Stimulated activated CD4-positive, alpha-beta T cell treated with anti-CD3 and anti-CD28 coated beads, Interleukin-1b, Interleukin-23, amount 100 ng/mL, for 4 hours (primary cell): Measurements from ENCODE around the gene EPHA8.

Source experiments
- DNase-seq, 2 donors: peaks; one replicate each; pipeline ENCODE4 v3.0.0-alpha.2; 2020; ENCODE audit warnings: low read depth in 2 of 2

EPHA8 gene

GRCh38 chr1:22645931-22646330 lies 82.6 kb downstream of the EPHA8 start:
- DNase-seq, result no peak

- DNase-seq, result no peak
Measured at GRCh38 chr1:22646384-22646783, 83.1 kb downstream of the EPHA8 start.

GRCh38 chr1:22650089-22650693 lies 86.9 kb downstream of the EPHA8 start:
- DNase-seq, result no peak

GRCh38 chr1:22651941-22652856 lies 88.9 kb downstream of the EPHA8 start:
- no peak for DNase-seq

GRCh38 chr1:22652881-22653316 lies 89.6 kb downstream of the EPHA8 start, which contains the start of gene C1QB:
Gene C1QB, plus strand, starts transcription at chr1:22653236. Its CDS starts 6,227 bp downstream, at chr1:22659463.
- no peak for DNase-seq
